ENCODE data around the gene EDEM3.
A peak's percentile ranks its signal among the peaks of the same experiment; 100 is the strongest.

Gene EDEM3

GRCh38 chr1:184754476-184755225 is at the start of gene EDEM3:
Gene EDEM3 (minus strand): TSS chr1:184754858. CDS start chr1:184754646, 212 bp downstream.
- Mint-ChIP-seq H3K36me3 (ENCODE audit: low read depth) (no peaks in the 10 kb centered on the region), H3K27ac (peak within 1 kb of the TSS; percentile 28 to 69 (median 53)), H3K9me3 (no peaks in the 10 kb centered on the region), H3K4me1 (peaks cover 22% of the 10 kb centered on the region), H3K27me3 (ENCODE audit: low read depth) (peaks cover 6% of the 10 kb centered on the region), H3K4me3 (peak within 1 kb of the TSS; percentile 91 to 94 (median 93))
- no peak for TF ChIP-seq CTCF (IDR thresholded peaks at IDR 0.05; ENCODE audit: unreplicated experiment in 3 of 3)

- Mint-ChIP-seq H3K36me3 (ENCODE audit: low read depth) (no peaks in the 10 kb centered on the region), H3K4me1 (peaks cover 10% of the 10 kb centered on the region), H3K27ac (no peak overlapping the region), H3K27me3 (ENCODE audit: low read depth) (peaks cover 4% of the 10 kb centered on the region), H3K4me3 (no peak overlapping the region), H3K9me3 (no peaks in the 10 kb centered on the region)
- no peak for TF ChIP-seq CTCF (IDR thresholded peaks at IDR 0.05; ENCODE audit: unreplicated experiment in 3 of 3)
Observed at GRCh38 chr1:184804220-184804619, 49.6 kb upstream of the EDEM3 start.

GRCh38 chr1:184803180-184803492 is 48.5 kb upstream of the EDEM3 start:
- Mint-ChIP-seq H3K27me3 (ENCODE audit: low read depth) (peaks cover 4% of the 10 kb centered on the region), H3K4me3 (no peak overlapping the region), H3K36me3 (ENCODE audit: low read depth) (no peaks in the 10 kb centered on the region), H3K9me3 (no peaks in the 10 kb centered on the region), H3K4me1 (peaks cover 10% of the 10 kb centered on the region), H3K27ac (no peak overlapping the region)
- no peak for TF ChIP-seq CTCF (IDR thresholded peaks at IDR 0.05; ENCODE audit: unreplicated experiment in 3 of 3)

- no peak for TF ChIP-seq CTCF (IDR thresholded peaks at IDR 0.05; ENCODE audit: unreplicated experiment in 3 of 3)
- Mint-ChIP-seq H3K27me3 (ENCODE audit: low read depth) (peaks cover 4% of the 10 kb centered on the region), H3K4me3 (no peak overlapping the region), H3K9me3 (no peaks in the 10 kb centered on the region), H3K4me1 (peaks cover 10% of the 10 kb centered on the region), H3K27ac (peak overlapping the region in 2 of 3 experiments; percentile 44 to 46), H3K36me3 (ENCODE audit: low read depth) (no peaks in the 10 kb centered on the region)
Observed at GRCh38 chr1:184802354-184803179, 47.9 kb upstream of the EDEM3 start.

- TF ChIP-seq CTCF (IDR thresholded peaks at IDR 0.05; ENCODE audit: unreplicated experiment in 3 of 3), result no peak
- Mint-ChIP-seq H3K27me3 (ENCODE audit: low read depth) (peaks cover 4% of the 10 kb centered on the region), H3K9me3 (no peaks in the 10 kb centered on the region), H3K4me3 (no peak overlapping the region), H3K27ac (no peak overlapping the region), H3K4me1 (peaks cover 10% of the 10 kb centered on the region), H3K36me3 (ENCODE audit: low read depth) (no peaks in the 10 kb centered on the region)
Observed at GRCh38 chr1:184801503-184801902, 46.8 kb upstream of the EDEM3 start.

Measured in nephron (organoid).